HL-60/S4 treated with phorbol 12-myristate 13-acetate at 8.2 ng/mL for 4 days and 3 days (cell line): ENCODE data around the gene LRRC52.

Experiments
- in situ Hi-C: fragments of 300-500 bp; cut with MboI; formaldehyde crosslinking; loops from 2 replicates; pipeline ENCODE4 v1.15.0; 2022; ENCODE audit warnings: low sequenced_read_pairs

LRRC52 gene

GRCh38 chr1:165580931-165581871 lies 37.4 kb downstream of the LRRC52 start:
- in situ Hi-C loops = no loop called here

DNA sequence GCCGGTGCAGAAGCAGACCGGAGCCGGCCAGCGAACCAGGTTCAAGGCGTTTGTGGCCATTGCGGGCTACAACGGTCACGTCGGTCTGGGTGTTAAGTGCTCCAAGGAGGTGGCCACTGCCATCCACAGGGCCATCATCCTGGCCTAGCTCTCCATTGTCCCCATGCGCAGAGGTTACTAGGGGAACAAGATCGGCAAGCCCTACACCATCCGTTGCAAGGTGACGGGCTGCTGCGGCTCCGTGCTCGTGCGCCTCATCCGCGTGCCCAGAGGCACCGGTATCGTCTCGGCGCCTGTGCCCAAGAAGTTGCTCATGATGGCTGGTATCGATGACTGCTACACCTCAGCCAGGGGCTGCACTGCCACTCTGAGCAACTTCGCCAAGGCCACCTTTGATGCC lies 38.1 kb downstream of the LRRC52 start:
- in situ Hi-C loops = no loop called here

DNA sequence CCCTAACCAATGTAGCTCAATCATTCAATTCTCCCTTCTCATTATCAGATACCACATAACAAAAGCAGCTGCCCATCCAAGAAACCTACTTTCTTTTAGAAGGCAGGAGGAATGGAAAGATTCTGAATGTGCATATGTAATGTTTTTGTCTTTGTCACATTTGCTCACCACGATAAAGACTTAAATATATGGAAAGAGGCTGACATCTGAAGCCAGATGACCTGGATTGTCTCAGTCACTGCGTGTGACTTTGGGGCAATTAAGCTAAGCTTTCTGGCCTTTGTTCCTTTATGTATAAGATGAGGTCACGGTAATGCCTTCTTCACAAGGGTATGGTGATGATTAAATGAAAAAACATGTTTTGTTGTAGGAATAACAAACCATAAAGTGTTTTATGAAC lies 42.6 kb downstream of the LRRC52 start:
- in situ Hi-C loops = no loop called here

DNA sequence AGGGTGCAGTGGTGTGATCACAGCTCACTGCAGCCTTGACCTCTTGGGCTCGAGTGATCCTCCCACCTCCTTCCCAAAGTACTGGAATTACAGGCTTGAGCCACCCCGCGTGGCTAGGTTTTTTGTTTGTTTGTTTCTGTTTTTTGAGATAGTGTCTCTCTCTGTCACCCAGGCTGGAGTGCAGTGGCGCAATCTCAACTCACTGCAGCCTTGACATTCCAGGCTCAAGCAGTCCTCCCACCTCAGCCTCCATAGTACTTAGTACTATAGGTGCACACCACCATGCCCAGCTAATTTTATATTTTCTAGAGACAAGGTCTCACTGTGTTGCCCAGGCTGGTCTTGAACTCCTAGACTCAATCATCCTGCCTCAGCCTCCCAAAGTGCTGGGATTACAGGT lies 47.6 kb downstream of the LRRC52 start:
- in situ Hi-C loops = loop anchor here (5.0 kb wide), 1 partner anchor 199 kb away; no protein-coding TSS in a partner anchor

DNA sequence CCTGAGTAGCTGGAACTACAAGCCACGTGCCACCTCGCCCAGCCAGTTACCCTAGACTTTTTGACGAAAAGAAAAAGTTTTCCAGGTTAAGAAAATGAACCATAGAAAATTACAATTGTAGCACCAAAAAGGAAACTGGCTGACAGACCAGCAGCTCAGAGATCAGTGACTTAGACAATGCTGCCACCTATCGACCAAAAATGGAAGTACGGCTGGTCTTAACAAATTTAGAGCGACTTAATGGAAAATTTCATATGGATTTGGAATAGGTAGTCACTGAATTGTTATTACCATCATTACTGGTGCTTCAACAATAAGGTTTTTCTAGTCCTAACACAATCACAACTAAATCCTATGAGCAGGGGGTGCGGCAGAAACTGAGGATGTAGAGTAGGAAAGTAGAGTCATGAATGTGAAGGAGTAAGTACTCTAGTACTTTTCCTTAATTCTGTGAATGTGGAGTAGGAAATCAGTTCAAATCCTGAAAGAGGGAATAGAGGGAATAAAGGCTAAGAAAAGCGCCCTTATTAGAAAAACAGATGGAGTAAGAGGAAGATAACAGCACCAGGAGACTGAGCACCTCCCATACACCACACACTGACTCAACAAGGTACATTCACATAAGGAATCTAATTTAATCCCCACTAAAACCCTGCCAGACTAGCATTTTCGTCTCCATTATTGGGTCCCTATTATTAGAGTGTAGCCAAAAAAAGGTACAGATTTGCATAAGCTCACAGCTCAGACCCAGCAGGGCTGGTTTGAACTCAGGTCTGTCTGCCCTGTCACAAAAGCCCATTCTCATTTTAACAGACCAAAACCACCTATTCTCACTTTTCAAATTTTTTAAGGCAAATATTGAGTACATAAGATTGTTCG lies 49.4 kb downstream of the LRRC52 start:
- in situ Hi-C loops = loop anchor here (5.0 kb wide), 1 partner anchor 201 kb away; no protein-coding TSS in a partner anchor

GRCh38 chr1:165595246-165595938 lies 51.6 kb downstream of the LRRC52 start:
- in situ Hi-C loops = no loop called here

GRCh38 chr1:165597883-165598675 lies 54.3 kb downstream of the LRRC52 start:
- in situ Hi-C loops = no loop called here

DNA sequence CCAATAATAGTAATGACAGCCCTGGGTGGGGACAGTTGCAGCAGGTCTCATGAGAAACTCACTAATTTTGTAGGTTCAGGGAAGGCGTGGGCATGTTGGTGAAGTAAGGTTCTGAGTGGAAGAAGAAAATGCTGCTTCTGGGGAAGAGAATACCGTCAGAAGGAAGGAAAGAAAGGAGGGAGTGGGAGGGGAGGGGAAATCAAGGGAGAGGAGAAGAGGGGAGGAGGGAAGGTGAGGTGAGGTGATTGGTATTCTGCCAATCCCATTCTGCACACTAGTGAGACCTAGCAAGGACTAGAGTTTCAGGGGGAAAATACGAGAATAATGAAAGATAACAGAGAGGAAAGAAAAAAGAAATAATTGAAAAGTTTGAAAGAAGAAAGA lies 54.9 kb downstream of the LRRC52 start:
- in situ Hi-C loops = no loop called here

GRCh38 chr1:165600793-165601192 lies 57.0 kb downstream of the LRRC52 start:
- in situ Hi-C loops = loop anchor here (25.0 kb wide), 1 partner anchor 312 kb away; no protein-coding TSS in a partner anchor

GRCh38 chr1:165603810-165604209 lies 60.0 kb downstream of the LRRC52 start:
- in situ Hi-C loops = loop anchor here (25.0 kb wide), 1 partner anchor 308 kb away; no protein-coding TSS in a partner anchor

DNA sequence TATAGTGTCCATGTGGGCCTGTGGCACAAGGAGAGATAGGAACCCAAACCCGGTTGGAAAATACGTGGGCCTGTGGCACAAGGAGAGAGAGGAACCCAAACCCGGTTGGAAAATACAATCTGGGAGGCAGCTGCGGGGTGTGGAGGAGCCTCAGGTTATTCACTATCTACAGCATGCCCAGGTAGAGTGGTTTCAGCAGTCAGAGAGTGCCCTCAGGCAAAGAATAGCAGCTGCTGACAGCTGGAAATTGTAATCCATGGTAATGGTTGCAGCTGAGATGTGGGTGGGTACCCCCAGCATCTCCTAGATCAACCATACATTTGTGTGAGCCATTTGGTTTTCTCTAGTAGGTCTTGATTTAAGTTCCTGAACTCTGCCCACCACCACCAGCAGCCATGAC lies 61.4 kb downstream of the LRRC52 start:
- in situ Hi-C loops = loop anchor here (25.0 kb wide), 1 partner anchor 307 kb away; no protein-coding TSS in a partner anchor

DNA sequence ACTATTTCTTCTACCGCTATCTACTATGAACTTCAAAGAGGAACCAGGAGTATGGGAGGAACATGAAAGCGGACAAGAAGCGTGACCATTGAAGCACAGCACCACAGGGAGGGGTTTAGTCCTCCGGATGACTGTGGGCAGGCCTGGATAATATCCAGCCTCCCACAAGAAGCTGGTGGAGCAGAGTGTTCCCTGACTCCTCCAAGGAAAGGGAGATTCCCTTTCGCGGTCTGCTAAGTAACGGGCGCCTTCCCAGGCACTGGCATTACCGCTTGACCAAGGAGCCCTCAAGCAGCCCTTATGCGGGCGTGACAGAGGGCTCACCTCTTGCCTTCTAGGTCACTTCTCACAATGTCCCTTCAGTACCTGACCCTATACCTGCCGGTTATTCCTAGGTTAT lies 62.9 kb downstream of the LRRC52 start:
- in situ Hi-C loops = loop anchor here (25.0 kb wide), 1 partner anchor 306 kb away; no protein-coding TSS in a partner anchor

- in situ Hi-C loops = loop anchor here (25.0 kb wide), 1 partner anchor 301 kb away; no protein-coding TSS in a partner anchor
Measured at GRCh38 chr1:165610866-165611265, 67.1 kb downstream of the LRRC52 start.

- in situ Hi-C loops = loop anchor here (25.0 kb wide), 1 partner anchor 300 kb away; no protein-coding TSS in a partner anchor
Measured at GRCh38 chr1:165612062-165612461, 68.3 kb downstream of the LRRC52 start.
